Lung microvascular endothelial cell (primary cell): ENCODE measurements around the gene CPA1. TPM values are rescaled to one million over a fixed set of nuclear protein-coding genes. Genes with fewer than 3 reads are reported as not detected.

ENCODE experiments used
- DNase-seq, 2 donors: peaks; one replicate each; pipeline versions ENCODE4 v3.0.0 to v3.0.0-alpha.2; 2010; ENCODE audit warnings: low read depth in 2 of 2
- total RNA-seq: library from RNA; depleted of rRNA; stranded (reverse); fragments of >200 nt; gene quantifications from 2 replicates; pipeline ENCODE4 v1.2.1, GENCODE V29; 2014

CPA1 gene
- total RNA-seq, 1 donor from 2014 or later: not detected

GRCh38 chr7:130394421-130395195, 14.3 kb downstream of the CPA1 start:
- DNase-seq: no peak

GRCh38 chr7:130395421-130395820, 15.1 kb downstream of the CPA1 start:
- no peak for DNase-seq

- DNase-seq: no peak
These were observed 15.8 kb downstream of the CPA1 start for GRCh38 chr7:130396109-130396508.

GRCh38 chr7:130397051-130397757, 16.9 kb downstream of the CPA1 start:
- peak in 1 of 2 donors; percentile 72 for DNase-seq

GRCh38 chr7:130397758-130398073, 17.4 kb downstream of the CPA1 start:
- DNase-seq: no peak

GRCh38 chr7:130398526-130399090, 18.3 kb downstream of the CPA1 start:
- no peak for DNase-seq

- peak in 1 of 2 donors; percentile 47 for DNase-seq
These were observed 19.9 kb downstream of the CPA1 start for GRCh38 chr7:130400120-130400572.

GRCh38 chr7:130401101-130401500, 20.8 kb downstream of the CPA1 start:
- DNase-seq: no peak

GRCh38 chr7:130401578-130401977, 21.3 kb downstream of the CPA1 start:
- DNase-seq: no peak

GRCh38 chr7:130405003-130405402, 24.7 kb downstream of the CPA1 start:
- no peak for DNase-seq

GRCh38 chr7:130409067-130409711, 28.9 kb downstream of the CPA1 start:
- DNase-seq: peak in 1 of 2 donors; percentile 25

- DNase-seq: no peak
These were observed 29.4 kb downstream of the CPA1 start for GRCh38 chr7:130409712-130410072.

GRCh38 chr7:130410868-130411541, 30.7 kb downstream of the CPA1 start:
- DNase-seq: no peak

- DNase-seq: no peak
These were observed 32.9 kb downstream of the CPA1 start for GRCh38 chr7:130413201-130413600.

GRCh38 chr7:130415006-130415405, 34.7 kb downstream of the CPA1 start:
- no peak for DNase-seq

- DNase-seq: no peak
These were observed 36.9 kb downstream of the CPA1 start for GRCh38 chr7:130417213-130417612.

GRCh38 chr7:130418306-130418705, 38.0 kb downstream of the CPA1 start:
- no peak for DNase-seq

GRCh38 chr7:130419658-130420057, 39.4 kb downstream of the CPA1 start:
- peak in 1 of 2 donors; percentile 48 for DNase-seq

GRCh38 chr7:130420943-130421578, 40.8 kb downstream of the CPA1 start:
- peak; percentile 59 to 68 for DNase-seq

GRCh38 chr7:130421684-130422083, 41.4 kb downstream of the CPA1 start:
- no peak for DNase-seq

GRCh38 chr7:130423501-130424037, 43.3 kb downstream of the CPA1 start:
- DNase-seq: no peak
